Measurements from ENCODE around the gene NOX5.

GRCh38 chr15:69032703-69033373 is 18.3 kb downstream of the NOX5 start:
- TF ChIP-seq MAFK (IDR thresholded peaks at IDR 0.05; ENCODE audit: low read depth, low read length) (no peak), POLR2A (IDR thresholded peaks at IDR 0.05; ENCODE audit: low read depth, low read length) (no peak), BHLHE40 (IDR thresholded peaks at IDR 0.05; ENCODE audit: low read depth, low read length) (no peak), CHD1 (IDR thresholded peaks at IDR 0.05; ENCODE audit: low read depth, low read length) (no peak), NFE2L2 (IDR thresholded peaks at IDR 0.05; ENCODE audit: low read depth, low read length) (no peak), CEBPB (IDR thresholded peaks at IDR 0.05; ENCODE audit: low read depth, low read length) (no peak)
- TF ChIP-seq, protein P1, sequence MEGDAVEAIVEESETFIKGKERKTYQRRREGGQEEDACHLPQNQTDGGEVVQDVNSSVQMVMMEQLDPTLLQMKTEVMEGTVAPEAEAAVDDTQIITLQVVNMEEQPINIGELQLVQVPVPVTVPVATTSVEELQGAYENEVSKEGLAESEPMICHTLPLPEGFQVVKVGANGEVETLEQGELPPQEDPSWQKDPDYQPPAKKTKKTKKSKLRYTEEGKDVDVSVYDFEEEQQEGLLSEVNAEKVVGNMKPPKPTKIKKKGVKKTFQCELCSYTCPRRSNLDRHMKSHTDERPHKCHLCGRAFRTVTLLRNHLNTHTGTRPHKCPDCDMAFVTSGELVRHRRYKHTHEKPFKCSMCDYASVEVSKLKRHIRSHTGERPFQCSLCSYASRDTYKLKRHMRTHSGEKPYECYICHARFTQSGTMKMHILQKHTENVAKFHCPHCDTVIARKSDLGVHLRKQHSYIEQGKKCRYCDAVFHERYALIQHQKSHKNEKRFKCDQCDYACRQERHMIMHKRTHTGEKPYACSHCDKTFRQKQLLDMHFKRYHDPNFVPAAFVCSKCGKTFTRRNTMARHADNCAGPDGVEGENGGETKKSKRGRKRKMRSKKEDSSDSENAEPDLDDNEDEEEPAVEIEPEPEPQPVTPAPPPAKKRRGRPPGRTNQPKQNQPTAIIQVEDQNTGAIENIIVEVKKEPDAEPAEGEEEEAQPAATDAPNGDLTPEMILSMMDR (conservative IDR thresholded peaks at IDR 0.05; ENCODE audit: low read depth, low read length): no peak
